IMR-90 (cell line): ENCODE data around the gene TMOD1. TPM values are rescaled to one million over a fixed set of nuclear protein-coding genes. Genes with fewer than 3 reads are reported as not detected.
A peak's percentile ranks its signal among the peaks of the same experiment; 100 is the strongest.

Source experiments
- ATAC-seq: fragments of 200-7000 bp; cut with Tn5 transposase; 2 replicates; pipeline ENCODE4 v1.9.1; 2020; ENCODE audit warnings: low read depth, mild to moderate bottlenecking, moderate library complexity
- BruUV-seq: library from RNA; stranded (reverse); fragments of 400-500 nt; replicated peaks from 2 replicates; lab custom pipeline; 2021; lab: Mats Ljungman, UMichigan
- CTCF ChIA-PET: fragments of 300-600 bp; formaldehyde crosslinking; extraction: SDS; loops from one replicate; lab custom pipeline; 2021; ENCODE audit warnings: antibody characterized with exemption; lab: Yijun Ruan, JAX
- POLR2A ChIA-PET: fragments of 300-600 bp; sonication (Branson Sonifier 250); formaldehyde crosslinking; loops from one replicate; lab custom pipeline; 2022; ENCODE audit warnings: antibody characterized with exemption; ENCODE audit not compliant: unreplicated experiment; lab: Charles Lee
- DNase-seq: peaks from one replicate; pipeline ENCODE4 v3.0.0; 2013
- H2AFZ ChIP-seq: replicated peaks from 2 replicates; pipeline ENCODE3; 2013; ENCODE audit warnings: low read length, mild to moderate bottlenecking; ENCODE audit not compliant: poor library complexity
- H2AK5ac ChIP-seq: 2 replicates; pipeline ENCODE4 v1.6.1; 2013; ENCODE audit warnings: low read depth, low read length, inconsistent platforms
- H2AK9ac ChIP-seq: replicated peaks from 2 replicates; pipeline ENCODE3; 2013; ENCODE audit warnings: mild to moderate bottlenecking, low read depth, low read length, moderate library complexity; ENCODE audit not compliant: poor library complexity
- H2BK120ac ChIP-seq: 2 replicates; pipeline ENCODE4 v1.6.1; 2013; ENCODE audit warnings: low read depth, low read length, inconsistent platforms
- H2BK15ac ChIP-seq: 3 replicates; pipeline ENCODE4 v1.6.1; 2013; ENCODE audit warnings: low read depth, low read length, inconsistent platforms
- H2BK20ac ChIP-seq: 2 replicates; pipeline ENCODE4 v1.6.1; 2013; ENCODE audit warnings: low read depth, mild to moderate bottlenecking, inconsistent platforms, low read length, moderate library complexity
- H2BK5ac ChIP-seq: 2 replicates; pipeline ENCODE4 v1.6.1; 2013; ENCODE audit warnings: mild to moderate bottlenecking, low read depth, low read length, inconsistent platforms; ENCODE audit not compliant: poor library complexity, severe bottlenecking
- H3K14ac ChIP-seq: replicated peaks from 2 replicates; pipeline ENCODE4 v1.6.1; 2013; ENCODE audit warnings: low read depth, low read length, inconsistent platforms
- H3K18ac ChIP-seq: 2 replicates; pipeline ENCODE4 v1.6.1; 2013; ENCODE audit warnings: low read depth, low read length, control low read depth
- H3K23ac ChIP-seq: 2 replicates; pipeline ENCODE4 v1.6.1; 2013; ENCODE audit warnings: low read depth, low read length, inconsistent platforms
- H3K27ac ChIP-seq: 2 replicates; pipeline ENCODE4 v1.5.1; 2013; ENCODE audit warnings: mild to moderate bottlenecking, control low read depth, low read length; ENCODE audit not compliant: insufficient read depth
- H3K27me3 ChIP-seq: 2 replicates; pipeline ENCODE4 v1.6.1; 2013; ENCODE audit warnings: low read length; ENCODE audit not compliant: control insufficient read depth, insufficient read depth
- H3K36me3 ChIP-seq: 2 replicates; pipeline ENCODE4 v1.6.1; 2013; ENCODE audit warnings: low read length, mixed read lengths; ENCODE audit not compliant: control insufficient read depth, insufficient read depth
- H3K4ac ChIP-seq: 2 replicates; pipeline ENCODE4 v1.6.1; 2013; ENCODE audit warnings: low read depth, low read length, inconsistent platforms
- H3K4me1 ChIP-seq: 2 replicates; pipeline ENCODE4 v1.6.1; 2013; ENCODE audit warnings: low read length, mixed read lengths; ENCODE audit not compliant: control insufficient read depth, insufficient read depth
- H3K4me2 ChIP-seq: 2 replicates; pipeline ENCODE4 v1.6.1; 2013; ENCODE audit warnings: low read depth, mild to moderate bottlenecking, control low read depth, low read length, moderate library complexity
- H3K4me3 ChIP-seq: 2 replicates; pipeline ENCODE4 v1.5.1; 2013; ENCODE audit warnings: low read depth, mild to moderate bottlenecking, control low read depth, low read length, moderate library complexity; ENCODE audit not compliant: insufficient read depth
- H3K56ac ChIP-seq: 2 replicates; pipeline ENCODE4 v1.6.1; 2013; ENCODE audit warnings: low read length, inconsistent platforms; ENCODE audit not compliant: insufficient read depth; ENCODE audit errors: extremely low read depth
- H3K79me1 ChIP-seq, 2 experiments: 2 replicates each; pipeline ENCODE4 v1.6.1; 2013; ENCODE audit warnings: low read length in 2 of 2, inconsistent platforms in 1 of 2, low read depth in 1 of 2
- H3K9ac ChIP-seq: 2 replicates; pipeline ENCODE4 v1.6.1; 2013; ENCODE audit warnings: low read depth, low read length, control low read depth
- H3K9me1 ChIP-seq: 2 replicates; pipeline ENCODE4 v1.6.1; 2013; ENCODE audit warnings: low read length, inconsistent platforms; ENCODE audit not compliant: insufficient read depth
- H3K9me3 ChIP-seq: 2 replicates; pipeline ENCODE4 v1.6.1; 2013; ENCODE audit warnings: low read length; ENCODE audit not compliant: control insufficient read depth, insufficient read depth
- H4K20me1 ChIP-seq: 2 replicates; pipeline ENCODE4 v1.6.1; 2013; ENCODE audit warnings: low read length, inconsistent platforms; ENCODE audit not compliant: insufficient read depth
- H4K5ac ChIP-seq: 2 replicates; pipeline ENCODE4 v1.6.1; 2013; ENCODE audit warnings: mild to moderate bottlenecking, low read depth, low read length, control low read depth
- H4K8ac ChIP-seq, 2 experiments: 2 replicates each; pipeline ENCODE4 v1.6.1; 2013; ENCODE audit warnings: low read depth in 2 of 2, low read length in 2 of 2, control low read depth in 1 of 2, inconsistent platforms in 1 of 2
- H4K91ac ChIP-seq: 2 replicates; pipeline ENCODE4 v1.6.1; 2013; ENCODE audit warnings: low read depth, low read length, inconsistent platforms; ENCODE audit not compliant: insufficient read depth
- MAFK ChIP-seq: IDR thresholded peaks from 2 replicates; pipeline ENCODE4 v1.6.1; 2012; ENCODE audit warnings: low read depth, low read length, improper control_type of control experiment
- NFE2L2 ChIP-seq: fragments of 150-350 bp; IDR thresholded peaks from 2 replicates; pipeline ENCODE4 v1.6.1; 2016; ENCODE audit warnings: low read depth, mild to moderate bottlenecking, low read length
- RCOR1 ChIP-seq: IDR thresholded peaks from 2 replicates; pipeline ENCODE4 v1.6.1; 2012; ENCODE audit warnings: mild to moderate bottlenecking, low read length, improper control_type of control experiment; ENCODE audit not compliant: insufficient replicate concordance
- SMC3 ChIP-seq: fragments of 150-350 bp; IDR thresholded peaks from 2 replicates; pipeline ENCODE4 v1.6.1; 2016; ENCODE audit warnings: low read depth, mild to moderate bottlenecking, antibody characterized with exemption, low read length, moderate library complexity
- WGBS, 2 experiments: methylation state at CpG; one replicate each; pipeline versions ENCODE4 v1.1.5 to v1.1.7; 2013; ENCODE audit warnings: missing lambda C conversion rate in 2 of 2; ENCODE audit not compliant: insufficient read length in 1 of 2; ENCODE audit errors: extremely low coverage in 2 of 2; 5-methylcytosine and 5-hydroxymethylcytosine counted together
- dilution Hi-C: fragments of 300-500 bp; cut with HindIII; formaldehyde crosslinking; loops from one replicate; pipeline ENCODE4 v1.14.3; 2018; ENCODE audit warnings: low sequenced_read_pairs; ENCODE audit not compliant: unreplicated experiment
- in situ Hi-C: fragments of 300-500 bp; cut with MboI; formaldehyde crosslinking; loops from 3 replicates; pipeline ENCODE4 v1.14.3; 2019; ENCODE audit warnings: low sequenced_read_pairs, inconsistent platforms, mixed read lengths
- intact Hi-C: fragments of 100-400 bp; cut with micrococcal nuclease; formaldehyde crosslinking; loops from 2 replicates; pipeline ENCODE4 v1.10.0; 2022
- polyA plus RNA-seq, 3 experiments: library from polyadenylated mRNA; depleted of rRNA; stranded (reverse); fragments of >200 nt; gene quantifications; 2 replicates each; pipeline ENCODE4 v1.2.3, GENCODE V29; 2012; ENCODE audit warnings: low replicate concordance in 1 of 3
- total RNA-seq: library from RNA; depleted of rRNA; stranded (reverse); fragments of >200 nt; gene quantifications from 2 replicates; pipeline ENCODE4 v1.2.3, GENCODE V29; 2012

The TMOD1 gene
- total and polyA plus RNA-seq, 2 of the 4 experiments (the other 2 are of a cell fraction), result 0.18 to 0.38 TPM

DNA sequence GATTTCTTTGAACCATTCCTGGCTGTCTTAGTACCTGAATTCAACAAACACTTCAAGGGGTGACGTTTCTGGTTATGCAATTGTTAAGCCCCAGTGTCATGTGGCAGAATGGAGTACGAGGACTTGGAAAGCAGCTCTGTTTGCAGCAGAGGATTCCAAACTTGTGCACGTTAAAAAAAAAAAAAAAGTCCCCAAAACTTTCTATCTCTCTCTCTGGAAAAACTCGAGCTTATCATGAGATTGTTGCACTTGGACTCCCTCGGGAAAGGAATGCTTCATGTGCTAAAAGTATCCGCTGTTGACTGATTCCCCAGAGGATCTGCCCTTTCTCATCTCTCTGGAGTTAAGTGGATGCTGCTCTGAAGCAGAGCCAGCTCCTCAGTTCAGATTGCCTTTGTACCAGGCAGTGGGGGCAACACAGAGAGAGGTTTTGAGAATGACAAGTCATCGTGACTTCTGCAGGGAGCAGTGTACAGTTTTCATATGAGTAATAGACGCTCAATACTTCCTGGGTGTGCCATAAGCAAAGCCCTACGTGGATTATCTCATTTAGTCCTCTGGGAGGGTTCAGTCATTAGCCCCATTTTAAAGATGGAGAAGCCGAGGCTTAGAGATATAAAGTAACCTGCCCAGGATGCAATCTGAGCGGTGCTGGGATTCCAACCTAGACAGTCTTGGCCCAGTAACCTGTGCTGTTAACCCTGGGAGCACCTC is 28.1 kb downstream of the TMOD1 start:
- dilution Hi-C loops, result no loop called here

More for the DNA sequence above, 28.1 kb downstream of the TMOD1 start:
- Histone ChIP-seq H2BK120ac (0 out of 2 replicates have a peak overlapping the region, but pooled peaks have one; percentile 27), H3K9ac (no peak overlapping the region), H3K4ac (no peak overlapping the region), H4K8ac (no peak overlapping the region), H2BK20ac (no peak overlapping the region), H3K9me3 (0 out of 2 replicates have a peak, but pooled peaks cover 4% of the 10 kb centered on the region), H3K36me3 (peaks cover 9% of the 10 kb centered on the region; the same call in 1 of the 2 replicates), H3K9me1 (no peaks in the 10 kb centered on the region; the same call in none of the 2 replicates), H2BK5ac (no peak overlapping the region), H3K79me1 (no peaks in the 10 kb centered on the region), H3K4me1 (peaks cover 9% of the 10 kb centered on the region), H2AFZ (no peak overlapping the region), H4K20me1 (no peaks in the 10 kb centered on the region), H3K14ac (peak overlapping the region; percentile 52; the same call in 1 of the 2 replicates), H3K4me3 (no peak overlapping the region), H3K56ac (no peak overlapping the region), H3K18ac (no peak overlapping the region), H3K4me2 (peak overlapping the region; percentile 24; the same call in 1 of the 2 replicates), H2AK9ac (no peak overlapping the region), H2AK5ac (no peak overlapping the region), H4K91ac (no peak overlapping the region), H3K27me3 (no peaks in the 10 kb centered on the region), H3K23ac (no peak overlapping the region), H2BK15ac (no peak overlapping the region), H3K27ac (no peak overlapping the region), H4K5ac (no peak overlapping the region)
- DNase-seq (peak; percentile 43), ATAC-seq (peak; percentile 24; the same call in 1 of the 2 replicates)
- CTCF ChIA-PET, result interaction anchor here (0.6 kb wide), 1 partner anchor 62 kb away, joined by 3 read pairs; no protein-coding TSS in a partner anchor
- BruUV-seq, result no TSS peak
- 52% methylated on average over 5 of the region's 11 CpGs; no CpG with 5 or more reads in 1 of the 2 experiments for WGBS, 2 experiments
- in situ Hi-C loops, result no loop called here
- TF ChIP-seq SMC3 (no peak), RCOR1 (peak; percentile 15), MAFK (no peak), NFE2L2 (peak; percentile 73)
- intact Hi-C loops, result no loop called here
- POLR2A ChIA-PET, result no interaction called here
